H1 (cell line): Measurements from ENCODE around the gene KANSL1. TPM values are rescaled to one million over a fixed set of nuclear protein-coding genes. Genes with fewer than 3 reads are reported as not detected.
A peak's percentile ranks its signal among the peaks of the same experiment; 100 is the strongest.
"Not testable (repeated sequence)": the region's sequence is repeated elsewhere in the genome, so short reads cannot be mapped to it uniquely, and the experiment has no call there.

ENCODE experiments used
- CTCF ChIA-PET: fragments of 300-600 bp; sonication (Branson Sonifier 250); formaldehyde crosslinking; loops from one replicate; lab custom pipeline; 2021; ENCODE audit not compliant: partially characterized antibody; lab: Charles Lee
- POLR2A ChIA-PET: fragments of 300-600 bp; sonication (Branson Sonifier 250); formaldehyde crosslinking; loops from one replicate; lab custom pipeline; 2021; ENCODE audit warnings: inconsistent platforms; ENCODE audit not compliant: partially characterized antibody; lab: Charles Lee
- DNase-seq, 2 experiments: peaks; one replicate each; pipeline versions ENCODE4 v3.0.0 to v3.0.0-alpha.2; 2010 to 2022; ENCODE audit warnings: low spot score in 2 of 2, low read depth in 1 of 2, mixed read lengths in 1 of 2
- FAIRE-seq: peaks from 2 replicates; lab custom pipeline; 2011; peaks lifted over from hg19 to GRCh38; lab: Jason Lieb, UNC
- H2AFZ ChIP-seq: 2 replicates; pipeline ENCODE4 v1.8.1; 2012; ENCODE audit warnings: low read length, inconsistent platforms
- H2AK5ac ChIP-seq: 2 replicates; pipeline ENCODE4 v1.6.1; 2013; ENCODE audit warnings: low read depth, low read length
- H2BK120ac ChIP-seq: replicated peaks from 2 replicates; pipeline ENCODE3; 2013; ENCODE audit warnings: low read depth, low read length, inconsistent platforms
- H2BK12ac ChIP-seq: 2 replicates; pipeline ENCODE4 v1.6.1; 2013; ENCODE audit warnings: low read depth, low read length
- H2BK15ac ChIP-seq: 2 replicates; pipeline ENCODE4 v1.6.1; 2013; ENCODE audit warnings: low read length
- H2BK20ac ChIP-seq: 2 replicates; pipeline ENCODE4 v1.6.1; 2013; ENCODE audit warnings: low read length
- H2BK5ac ChIP-seq: 2 replicates; pipeline ENCODE4 v1.6.1; 2013; ENCODE audit warnings: low read depth, low read length
- H3K14ac ChIP-seq: 2 replicates; pipeline ENCODE4 v1.6.1; 2013; ENCODE audit warnings: inconsistent platforms; ENCODE audit not compliant: insufficient read length
- H3K18ac ChIP-seq: 2 replicates; pipeline ENCODE4 v1.6.1; 2013; ENCODE audit warnings: low read length; ENCODE audit errors: extremely low read depth
- H3K23ac ChIP-seq: 2 replicates; pipeline ENCODE4 v1.6.1; 2013; ENCODE audit warnings: inconsistent platforms; ENCODE audit not compliant: insufficient read length
- H3K23me2 ChIP-seq: 2 replicates; pipeline ENCODE4 v1.6.1; 2013; ENCODE audit warnings: low read depth, low read length
- H3K27ac ChIP-seq: 2 replicates; pipeline ENCODE4 v1.6.1; 2011; ENCODE audit warnings: low read depth, low read length, inconsistent platforms
- H3K27me3 ChIP-seq, 4 experiments: replicated peaks in 1 of 4; 1 replicate in 1 of 4; 2 replicates in 3 of 4; pipeline versions ENCODE4 v1.6.1 to v1.8.1; 2011 to 2013; ENCODE audit warnings: low read length in 3 of 4, mild to moderate bottlenecking in 3 of 4, inconsistent platforms in 2 of 4, mixed read lengths in 2 of 4, moderate library complexity in 1 of 4; ENCODE audit not compliant: control insufficient read depth in 3 of 4, insufficient read depth in 3 of 4; ENCODE audit errors: extremely low read depth in 1 of 4
- H3K36me3 ChIP-seq, 4 experiments: 2 replicates each; pipeline versions ENCODE4 v1.6.1 to v1.8.1; 2011 to 2013; ENCODE audit warnings: mild to moderate bottlenecking in 4 of 4, low read length in 3 of 4, moderate library complexity in 2 of 4, control low read depth in 1 of 4, inconsistent platforms in 1 of 4; ENCODE audit not compliant: insufficient read depth in 4 of 4, control insufficient read depth in 2 of 4
- H3K4ac ChIP-seq: replicated peaks from 2 replicates; pipeline ENCODE3; 2013; ENCODE audit warnings: low read length, low read depth, mixed read lengths, inconsistent platforms; ENCODE audit not compliant: insufficient read length
- H3K4me1 ChIP-seq, 4 experiments: replicated peaks in 1 of 4; 1 replicate in 1 of 4; 2 replicates in 3 of 4; pipeline versions ENCODE4 v1.6.1 to v1.8.1; 2011 to 2013; ENCODE audit warnings: low read length in 3 of 4, inconsistent platforms in 2 of 4, mixed read lengths in 1 of 4; ENCODE audit not compliant: insufficient read depth in 4 of 4, control insufficient read depth in 3 of 4
- H3K4me2 ChIP-seq, 2 experiments: 2 replicates each; pipeline versions ENCODE4 v1.6.1 to v1.8.1; 2011 to 2013; ENCODE audit warnings: low read depth in 2 of 2, low read length in 2 of 2, control low read depth in 1 of 2, inconsistent platforms in 1 of 2, mild to moderate bottlenecking in 1 of 2; ENCODE audit not compliant: insufficient read depth in 1 of 2
- H3K4me3 ChIP-seq, 4 experiments: fragments of 200-600, 300-600 bp in 1 of 4; sonication (generic), shearing (Covaris generic), sonication (Bioruptor Twin) in 1 of 4; 2 replicates each; pipeline versions ENCODE4 v1.5.1 to v1.8.1; 2011 to 2016; ENCODE audit warnings: low read length in 4 of 4, low read depth in 3 of 4, control low read depth in 2 of 4, inconsistent platforms in 2 of 4, mild to moderate bottlenecking in 2 of 4, mixed read lengths in 1 of 4, moderate library complexity in 1 of 4; ENCODE audit not compliant: insufficient read depth in 2 of 4; ENCODE audit errors: extremely low read depth in 1 of 4
- H3K56ac ChIP-seq: replicated peaks from 2 replicates; pipeline ENCODE3; 2013; ENCODE audit warnings: low read depth, mild to moderate bottlenecking, mixed read lengths, low read length, inconsistent platforms; ENCODE audit not compliant: insufficient read length
- H3K79me1 ChIP-seq: 2 replicates; pipeline ENCODE4 v1.6.1; 2013; ENCODE audit warnings: low read depth, low read length, control low read depth
- H3K79me2 ChIP-seq, 2 experiments: 2 replicates each; pipeline versions ENCODE4 v1.6.1 to v1.8.1; 2012 to 2013; ENCODE audit warnings: low read length in 2 of 2, mild to moderate bottlenecking in 2 of 2, inconsistent platforms in 1 of 2; ENCODE audit not compliant: insufficient read depth in 2 of 2, control insufficient read depth in 1 of 2
- H3K9ac ChIP-seq, 4 experiments: replicated peaks in 1 of 4; 1 replicate in 1 of 4; 2 replicates in 3 of 4; pipeline versions ENCODE4 v1.6.1 to v1.8.1; 2011 to 2013; ENCODE audit warnings: low read depth in 3 of 4, low read length in 3 of 4, control low read depth in 2 of 4, mild to moderate bottlenecking in 2 of 4, moderate library complexity in 2 of 4, inconsistent platforms in 1 of 4; ENCODE audit errors: extremely low read depth in 1 of 4
- H3K9me3 ChIP-seq, 2 experiments: 2 replicates each; pipeline versions ENCODE4 v1.6.1 to v1.8.1; 2012 to 2013; ENCODE audit warnings: mild to moderate bottlenecking in 2 of 2, moderate library complexity in 2 of 2, control low read depth in 1 of 2, inconsistent platforms in 1 of 2, low read depth in 1 of 2, low read length in 1 of 2, mixed read lengths in 1 of 2; ENCODE audit not compliant: insufficient read depth in 2 of 2
- H4K20me1 ChIP-seq, 2 experiments: replicated peaks in 1 of 2; 2 replicates each; pipeline versions ENCODE3 to v1.8.1; 2011 to 2013; ENCODE audit warnings: inconsistent platforms in 2 of 2, low read length in 2 of 2, mild to moderate bottlenecking in 1 of 2; ENCODE audit not compliant: insufficient read depth in 2 of 2, control insufficient read depth in 1 of 2
- H4K5ac ChIP-seq: 2 replicates; pipeline ENCODE4 v1.6.1; 2013; ENCODE audit warnings: low read length, low read depth, mixed read lengths, inconsistent platforms; ENCODE audit not compliant: insufficient read length
- H4K8ac ChIP-seq: 2 replicates; pipeline ENCODE4 v1.8.0; 2013; ENCODE audit warnings: mild to moderate bottlenecking, moderate library complexity, low read length, inconsistent platforms; ENCODE audit not compliant: insufficient read depth; ENCODE audit errors: extremely low read depth
- H4K91ac ChIP-seq: replicated peaks from 2 replicates; pipeline ENCODE3; 2013; ENCODE audit warnings: low read length, mixed read lengths, inconsistent platforms; ENCODE audit not compliant: insufficient read length
- TCF12 ChIP-seq: IDR thresholded peaks from 2 replicates; pipeline ENCODE4 v1.6.1; 2011; ENCODE audit warnings: low read depth, mild to moderate bottlenecking, low read length
- WGBS, 2 experiments: shearing (Covaris generic) in 1 of 2; methylation state at CpG; one replicate each; pipeline versions ENCODE4 v1.1.6 to v1.1.7; 2013 to 2015; ENCODE audit warnings: low lambda C conversion rate in 2 of 2, mixed read lengths in 2 of 2, inconsistent platforms in 1 of 2, low coverage in 1 of 2, missing lambda C conversion rate in 1 of 2; ENCODE audit not compliant: insufficient replicate concordance in 2 of 2, insufficient coverage in 1 of 2, insufficient read length in 1 of 2; ENCODE audit errors: extremely low coverage in 1 of 2, missing lambda C conversion rate in 1 of 2; 5-methylcytosine and 5-hydroxymethylcytosine counted together
- polyA plus RNA-seq, 7 experiments: library from polyadenylated mRNA; depleted of rRNA in 3 of 7; stranded (reverse) in 5 of 7; unstranded in 2 of 7; fragments of >200 nt in 5 of 7; fragments of 200-250 nt in 2 of 7; gene quantifications; 1 replicate in 5 of 7; 2 replicates in 1 of 7; 4 replicates in 1 of 7; pipeline versions ENCODE4 v1.2.1 to v1.2.3, GENCODE V29; 2011 to 2013; ENCODE audit warnings: missing spikeins in 2 of 7, mixed read lengths in 2 of 7
- total RNA-seq: library from RNA; stranded (reverse); fragmentation: NEBNext Ultra II Directional; extraction: Animal tissue kit (Norgen Biotek cat#: 25700); gene quantifications from 2 replicates; pipeline ENCODE4 v1.2.1, GENCODE V29; 2021

Gene KANSL1
- total and polyA plus RNA-seq, 2 of the 8 experiments (the other 6 are each of a cell fraction or from before 2014, with no cell fraction given), result 34.0 to 128 TPM

DNA sequence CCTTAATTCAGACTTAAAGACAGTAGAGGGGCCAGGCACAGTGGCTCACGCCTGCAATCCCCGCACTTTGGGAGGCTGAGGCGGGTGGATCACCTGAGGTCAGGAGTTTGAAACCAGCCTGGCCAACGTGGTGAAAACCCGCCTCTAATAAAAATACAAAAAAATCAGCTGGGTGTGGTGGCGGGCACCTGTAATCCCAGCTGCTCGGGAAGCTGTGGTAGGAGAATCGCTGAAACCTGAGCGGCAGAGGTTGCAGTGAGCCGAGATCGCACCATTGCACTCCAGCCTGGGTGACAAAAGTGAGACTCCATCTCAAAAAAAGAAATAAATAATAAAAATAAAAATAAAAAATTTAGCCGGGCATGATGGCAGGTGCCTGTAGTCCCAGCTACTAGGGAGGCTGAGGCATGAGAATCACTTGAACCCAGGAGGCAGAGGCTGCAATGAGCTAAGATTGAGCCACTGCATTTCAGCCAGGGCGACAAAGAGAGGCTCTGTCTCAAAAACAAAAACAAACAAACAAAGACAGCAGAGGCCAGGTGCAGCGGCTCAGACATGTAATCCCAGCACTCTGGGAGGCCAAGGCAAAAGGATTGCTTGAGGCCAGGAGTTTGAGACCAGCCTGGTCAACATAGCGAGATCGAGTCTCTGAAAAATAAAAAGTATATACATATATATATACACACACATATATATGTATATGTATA lies 12.9 kb downstream of the KANSL1 start:
- not testable (repeated sequence) for FAIRE-seq, H3K4me3 ChIP-seq, H3K9me3 ChIP-seq, H4K91ac ChIP-seq, H2BK120ac ChIP-seq, H3K23ac ChIP-seq, H4K5ac ChIP-seq, H3K23me2 ChIP-seq, H3K36me3 ChIP-seq, H3K9ac ChIP-seq, H3K79me1 ChIP-seq, H2AFZ ChIP-seq, H2BK12ac ChIP-seq, H2AK5ac ChIP-seq, H3K14ac ChIP-seq, H3K4ac ChIP-seq, H3K56ac ChIP-seq, H4K8ac ChIP-seq, H3K27me3 ChIP-seq, DNase-seq, H2BK15ac ChIP-seq, H3K27ac ChIP-seq, H3K18ac ChIP-seq, H2BK20ac ChIP-seq, H2BK5ac ChIP-seq
- CTCF ChIA-PET, result interaction anchor here (0.6 to 2.0 kb wide), 11 partner anchors 10 to 124 kb away, joined by 3 to 5 read pairs (median 3); partner anchors contain the start of gene KANSL1
- Histone ChIP-seq H3K4me1 (peaks cover 15 to 46% (median 33%) of the 10 kb centered on the region in 4 experiments), H3K79me2 (peaks cover 95 to 100% of the 10 kb centered on the region in 2 experiments), H3K4me2 (peak overlapping the region in 1 of 2 experiments; percentile 5; a peak in 1 of 4 replicates), H4K20me1 (peaks cover 51 to 77% of the 10 kb centered on the region in 2 experiments)
- 86% methylated on average over 16 of the region's 16 CpGs; no CpG with 5 or more reads in 1 of the 2 experiments for WGBS, 2 experiments
- POLR2A ChIA-PET, result interaction anchor here (0.6 to 18.1 kb wide), 8 partner anchors 3 to 1722 kb away, joined by 3 to 208 read pairs (median 4); partner anchors contain the start of gene KANSL1
- TF ChIP-seq TCF12, result peak; percentile 84; the same call in 1 of the 2 replicates
